ENCODE data around the gene UBAP1L.
"Not testable (repeated sequence)": the region's sequence is repeated elsewhere in the genome, so short reads cannot be mapped to it uniquely, and the experiment has no call there.

The UBAP1L gene

GRCh38 chr15:65082303-65082953 lies 32.6 kb downstream of the UBAP1L start:
- DNase-seq: no peak

DNA sequence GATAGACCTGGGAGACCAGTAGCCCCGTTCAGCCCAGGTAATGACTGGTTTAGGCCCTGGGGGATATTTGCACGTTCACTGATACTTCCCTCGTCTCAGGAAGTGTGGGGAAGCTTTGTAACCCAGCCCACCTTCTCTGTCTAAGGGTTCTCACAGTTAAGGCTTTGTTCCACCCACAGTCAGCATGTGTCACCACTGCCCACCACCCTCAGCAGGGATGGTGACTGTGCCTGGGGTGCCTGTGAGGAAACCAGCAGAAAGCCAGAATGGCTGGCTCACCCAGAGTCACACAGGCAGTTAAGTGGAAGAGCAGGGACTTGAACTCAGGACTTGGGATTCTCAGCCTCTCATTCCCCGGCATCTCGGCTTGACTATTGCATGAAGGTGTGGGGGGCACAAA lies 33.2 kb downstream of the UBAP1L start:
- DNase-seq: no peak

- no peak for DNase-seq
Observed at GRCh38 chr15:65081270-65081669, 33.7 kb downstream of the UBAP1L start.

DNA sequence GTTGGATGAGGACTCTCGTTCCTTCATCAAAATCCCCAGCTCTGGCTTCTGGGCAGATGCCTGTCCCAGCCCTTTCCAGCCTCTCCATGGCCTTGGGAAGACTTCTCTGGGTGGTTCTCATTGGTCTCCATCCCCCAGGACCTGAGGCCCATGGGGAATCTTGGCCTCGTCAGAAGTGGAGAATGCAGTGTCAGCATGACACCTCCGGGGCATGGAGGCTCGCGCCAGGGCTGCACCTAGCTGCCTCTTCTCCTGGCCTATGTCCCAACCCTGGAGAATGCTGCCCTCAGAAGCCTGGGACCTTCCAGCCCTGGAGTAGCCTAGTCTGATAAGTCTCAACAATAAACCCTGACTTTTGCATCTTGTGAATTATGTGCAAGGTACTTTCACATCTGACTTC lies 35.4 kb downstream of the UBAP1L start:
- DNase-seq: no peak

GRCh38 chr15:65077981-65078352 lies 37.0 kb downstream of the UBAP1L start:
- no peak for DNase-seq

DNA sequence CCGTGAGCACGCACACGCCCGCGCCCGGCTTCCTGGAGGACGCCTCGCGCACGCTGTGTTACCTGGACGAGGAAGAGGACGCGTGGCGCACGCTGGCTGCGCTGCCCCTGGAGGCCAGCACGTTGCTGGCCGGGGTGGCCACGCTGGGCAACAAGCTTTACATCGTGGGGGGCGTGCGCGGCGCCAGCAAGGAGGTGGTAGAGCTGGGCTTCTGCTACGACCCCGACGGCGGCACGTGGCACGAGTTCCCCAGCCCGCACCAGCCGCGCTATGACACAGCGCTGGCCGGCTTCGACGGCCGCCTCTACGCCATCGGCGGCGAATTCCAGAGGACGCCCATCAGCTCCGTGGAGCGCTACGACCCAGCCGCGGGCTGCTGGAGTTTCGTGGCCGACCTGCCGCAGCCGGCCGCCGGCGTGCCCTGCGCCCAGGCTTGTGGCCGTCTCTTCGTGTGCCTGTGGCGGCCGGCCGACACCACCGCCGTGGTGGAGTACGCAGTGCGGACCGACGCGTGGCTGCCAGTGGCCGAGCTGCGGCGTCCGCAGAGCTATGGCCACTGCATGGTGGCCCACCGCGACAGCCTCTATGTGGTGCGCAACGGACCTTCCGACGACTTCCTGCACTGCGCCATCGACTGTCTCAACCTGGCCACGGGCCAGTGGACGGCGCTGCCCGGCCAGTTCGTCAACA lies 37.6 kb downstream of the UBAP1L start:
- DNase-seq: no peak

- DNase-seq: no peak
Observed at GRCh38 chr15:65076486-65077290, 38.3 kb downstream of the UBAP1L start, which contains the start of gene KBTBD13. Gene KBTBD13 (plus strand): TSS chr15:65076746. CDS start chr15:65076816, 70 bp downstream.

- DNase-seq: not testable (repeated sequence)
Observed at GRCh38 chr15:65075607-65076395, 39.2 kb downstream of the UBAP1L start.

DNA sequence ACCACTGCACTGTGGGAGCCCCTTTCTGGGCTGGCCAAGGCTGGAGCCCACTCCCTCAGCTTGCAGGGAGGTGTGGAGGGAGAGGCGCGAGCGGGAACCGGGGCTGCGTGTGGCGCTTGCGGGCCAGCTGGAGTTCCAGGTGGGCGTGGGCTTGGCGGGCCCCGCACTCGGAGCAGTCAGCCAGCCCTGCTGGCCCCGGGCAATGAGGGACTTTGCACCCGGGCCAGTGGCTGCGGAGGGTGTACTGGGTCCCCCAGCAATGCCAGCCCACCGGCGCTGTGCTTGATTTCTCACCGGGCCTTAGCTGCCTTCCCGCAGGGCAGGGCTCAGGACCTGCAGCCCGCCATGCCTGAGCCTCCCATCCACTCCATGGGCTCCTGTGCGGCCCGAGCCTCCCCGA lies 40.1 kb downstream of the UBAP1L start:
- not testable (repeated sequence) for DNase-seq

GRCh38 chr15:65072617-65073016 lies 42.4 kb downstream of the UBAP1L start:
- no peak for DNase-seq

DNA sequence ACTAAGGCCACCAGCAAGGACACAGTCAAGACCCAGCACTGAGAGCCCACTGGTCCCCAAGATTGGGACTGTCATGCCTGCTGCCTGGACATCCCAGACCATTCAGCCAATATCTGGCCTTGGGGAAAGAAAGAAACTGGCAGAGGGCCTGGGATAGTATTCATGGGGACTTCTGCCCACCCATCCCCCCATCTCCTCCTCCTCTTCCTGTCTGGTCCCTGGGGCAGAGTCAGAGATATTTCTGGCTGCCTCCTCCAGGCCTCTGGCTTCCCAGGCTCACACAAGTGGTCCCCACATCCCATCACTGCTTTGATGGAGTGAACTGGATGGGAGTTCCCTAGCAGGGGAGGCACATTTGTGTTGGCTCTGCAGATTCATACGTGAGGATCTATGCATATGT lies 43.0 kb downstream of the UBAP1L start:
- DNase-seq: no peak

- DNase-seq: no peak
Observed at GRCh38 chr15:65071381-65071811, 43.6 kb downstream of the UBAP1L start.

GRCh38 chr15:65069779-65070546 lies 45.0 kb downstream of the UBAP1L start:
- DNase-seq: no peak

- no peak for DNase-seq
Observed at GRCh38 chr15:65069179-65069578, 45.8 kb downstream of the UBAP1L start.

DNA sequence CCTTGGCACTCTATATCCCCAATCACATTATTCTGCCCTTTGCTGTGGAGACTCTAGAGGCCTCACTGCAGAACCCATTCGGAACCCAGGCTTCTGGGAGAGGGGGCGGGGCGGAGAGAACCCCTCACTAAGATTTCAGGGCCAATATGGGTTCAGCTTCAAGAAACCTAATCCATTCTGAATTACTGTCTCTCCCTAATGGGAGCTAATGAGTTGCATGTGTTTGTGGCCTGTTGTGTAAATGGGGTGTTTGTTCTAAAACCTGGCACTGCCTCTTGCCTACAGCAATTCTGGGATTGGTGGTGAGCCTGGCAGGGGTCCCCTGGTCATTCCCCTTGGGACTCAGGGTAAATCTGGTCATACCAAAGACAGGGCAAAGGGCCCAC lies 46.6 kb downstream of the UBAP1L start:
- DNase-seq: no peak

DNA sequence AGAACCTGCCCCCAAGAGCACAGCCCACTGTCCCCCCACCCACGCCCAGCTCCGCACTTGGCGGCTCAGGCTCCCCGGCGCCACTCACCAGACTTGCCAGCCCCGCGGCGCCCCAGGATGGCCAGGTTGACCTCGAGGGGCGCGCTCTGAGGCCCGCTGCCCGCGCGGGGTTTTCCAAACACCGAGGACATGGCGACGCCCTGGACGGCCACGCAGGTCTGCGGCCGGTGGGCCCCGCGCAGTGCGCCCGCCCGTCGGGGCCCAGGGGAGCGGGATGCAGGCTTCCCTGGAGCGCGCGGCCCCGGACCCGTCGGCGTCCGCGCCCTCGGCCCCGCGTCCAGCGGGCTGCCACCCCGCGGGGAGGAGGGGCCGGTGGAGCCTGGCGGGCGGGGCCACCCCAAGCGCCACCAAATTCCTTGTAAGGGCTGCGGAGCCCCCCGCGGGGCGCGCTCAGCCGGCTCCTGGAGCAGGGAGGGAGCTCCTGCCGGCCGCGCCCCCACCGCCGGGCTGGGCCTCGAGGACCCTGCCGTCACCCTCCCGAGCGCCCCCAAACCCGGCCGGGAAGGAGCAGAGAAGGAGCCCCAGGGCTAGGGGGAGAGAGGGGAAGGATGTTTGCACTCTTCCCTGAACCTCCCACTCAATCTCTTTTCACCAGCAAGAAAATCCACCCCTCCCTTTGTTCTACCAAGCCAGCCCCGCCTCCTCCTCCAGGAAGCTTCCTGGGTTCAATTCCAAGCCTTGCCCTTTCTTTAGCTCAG lies 47.2 kb downstream of the UBAP1L start, which contains the start of gene RASL12:
Gene RASL12 (minus strand): TSS at position 347 of the 758 bp plus-strand sequence. CDS start 156 bp downstream, at position 191.
- DNase-seq: no peak

- DNase-seq: no peak
Observed at GRCh38 chr15:65067317-65067644, 47.7 kb downstream of the UBAP1L start.

DNA sequence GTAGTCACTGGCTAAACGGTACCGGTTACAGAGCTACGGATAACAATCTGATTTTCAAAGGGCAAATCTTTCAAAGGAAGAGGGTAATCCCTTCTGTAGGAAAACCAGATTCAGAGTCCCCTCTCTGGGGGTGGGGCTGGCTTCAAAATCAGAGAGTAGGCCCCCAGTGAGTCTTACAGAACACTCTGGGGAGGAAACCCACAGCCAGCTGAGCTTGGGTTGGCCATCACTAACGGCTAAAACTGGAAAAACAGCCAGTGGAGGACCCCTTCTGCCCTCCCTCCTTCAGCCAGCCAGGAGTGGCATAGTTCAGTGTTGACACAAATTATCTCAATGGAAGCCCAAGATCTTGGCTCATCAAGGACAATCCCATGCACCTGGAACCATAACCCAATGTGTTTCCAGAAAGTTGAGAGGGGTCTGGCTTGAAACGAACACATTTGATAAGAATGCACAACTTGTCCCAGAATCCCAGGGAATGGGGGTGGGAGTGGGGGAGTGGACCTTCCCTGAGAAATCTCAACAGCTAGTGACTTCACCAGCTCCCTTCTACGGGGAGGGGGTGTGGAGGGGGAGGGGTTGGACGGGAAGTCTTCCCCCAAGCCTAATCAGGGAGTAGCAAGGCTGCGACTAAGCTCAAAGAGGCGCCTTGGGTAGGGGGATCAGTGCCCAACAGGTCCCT lies 48.2 kb downstream of the UBAP1L start:
- DNase-seq: no peak

- DNase-seq: no peak
Observed at GRCh38 chr15:65066001-65066634, 48.9 kb downstream of the UBAP1L start.

DNA sequence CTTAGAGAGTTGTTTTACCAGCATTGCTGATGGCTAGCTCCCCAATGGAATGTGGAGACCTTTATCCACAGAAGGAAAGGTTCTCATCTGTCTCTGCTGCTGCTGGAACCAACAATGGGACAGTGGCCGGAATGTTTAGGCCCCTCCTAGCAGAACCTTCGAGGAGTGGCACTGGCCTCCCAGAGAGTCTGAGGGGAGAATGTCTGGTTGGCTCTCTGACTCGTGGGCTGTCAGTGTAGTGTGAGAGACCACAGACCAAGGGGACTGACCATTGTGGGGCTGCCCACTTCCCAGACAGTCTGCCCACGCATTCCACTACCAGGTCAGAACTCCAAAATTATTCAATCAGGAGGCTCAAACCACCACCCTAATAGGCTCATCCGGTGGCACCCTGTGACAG lies 52.3 kb downstream of the UBAP1L start:
- DNase-seq: no peak
